GM21528 (cell line): Measurements from ENCODE around the gene ZBTB21.

Source experiments
- ATAC-seq: cut with Tn5 transposase; IDR thresholded peaks from one replicate; pipeline ENCODE4 v1.9.1; 2021; ENCODE audit warnings: mild to moderate bottlenecking, moderate library complexity; ENCODE audit not compliant: unreplicated experiment, low FRiP score

ZBTB21 gene

DNA sequence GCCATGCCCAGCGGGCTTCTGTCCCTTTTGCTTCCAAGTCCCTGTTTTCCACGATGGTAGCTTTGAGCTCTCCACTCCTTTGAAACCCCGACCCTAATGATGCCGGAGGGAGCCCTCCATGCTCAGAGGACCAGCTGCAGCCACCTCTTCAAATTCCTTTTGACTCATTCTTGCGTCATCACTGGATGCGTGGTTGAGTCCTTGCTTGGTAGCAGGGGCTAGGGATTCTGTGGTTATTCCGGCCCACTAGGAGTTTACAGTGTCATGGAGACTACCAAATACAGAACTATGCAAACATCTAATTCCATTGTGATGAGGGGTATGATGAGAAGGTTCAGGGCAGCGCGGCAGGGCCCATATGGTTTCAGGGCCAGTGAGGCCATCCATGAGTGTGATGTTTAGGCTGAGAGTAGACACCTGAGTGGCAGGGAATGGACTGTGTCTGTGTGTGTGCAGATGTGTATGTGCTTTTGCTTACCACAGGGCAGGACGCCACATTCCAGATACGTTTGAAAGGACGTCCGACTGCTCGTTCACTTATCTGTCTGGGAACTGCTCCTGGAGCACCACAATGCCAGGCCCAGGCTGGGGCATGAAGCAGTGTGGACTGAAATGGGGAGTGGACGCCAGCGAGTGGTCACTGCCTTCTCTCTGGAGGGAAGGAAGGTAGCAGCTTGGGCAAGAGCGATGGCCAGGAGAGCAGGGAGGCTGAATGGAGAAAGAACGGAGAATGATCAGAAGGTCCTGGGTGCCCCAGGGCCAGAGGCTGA, 30.4 kb upstream of the ZBTB21 start:
- ATAC-seq: no peak

DNA sequence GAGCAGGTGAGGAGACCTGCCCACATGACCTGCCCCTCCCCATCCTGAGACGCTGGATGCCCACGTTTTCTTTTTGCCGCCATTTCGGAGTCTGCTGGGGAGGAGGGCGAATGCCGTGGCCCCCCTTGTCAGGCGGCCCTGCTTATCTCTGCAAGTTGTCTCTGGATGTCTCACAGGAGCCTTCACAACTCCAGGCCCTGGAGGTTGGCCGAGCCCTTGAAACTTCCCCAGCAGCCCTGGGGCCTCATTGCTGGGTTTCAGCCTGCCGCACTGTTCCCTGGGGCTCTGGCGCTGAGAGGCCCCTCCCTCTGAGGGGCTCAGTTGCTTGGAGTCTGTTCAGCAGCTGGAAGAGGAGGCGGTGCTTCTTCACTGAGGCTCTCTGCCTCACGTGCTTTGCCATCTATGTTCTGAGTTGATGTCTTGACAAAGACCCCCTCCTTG, 29.8 kb upstream of the ZBTB21 start:
- no peak for ATAC-seq

DNA sequence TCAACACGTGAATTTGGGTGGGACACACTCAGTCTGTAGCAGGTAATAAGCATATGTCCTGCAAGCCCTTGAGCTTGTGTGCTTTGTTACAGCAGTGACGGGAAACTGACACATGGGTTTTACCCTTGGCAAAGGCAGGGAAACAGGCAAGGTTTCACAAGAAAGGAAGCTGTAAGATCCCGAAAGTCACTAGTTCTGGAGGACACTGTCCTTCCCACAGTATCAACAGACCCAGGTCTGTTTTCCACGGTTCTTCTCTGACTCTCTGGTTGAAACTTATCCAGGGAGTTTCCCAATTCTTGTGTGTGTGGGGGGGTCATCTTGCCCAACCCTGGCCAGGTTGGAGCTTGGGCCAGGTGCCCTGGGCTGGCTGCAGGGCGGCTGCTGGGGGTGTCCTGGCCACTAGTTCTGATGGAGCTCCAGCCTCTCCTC, 29.3 kb upstream of the ZBTB21 start:
- no peak for ATAC-seq

DNA sequence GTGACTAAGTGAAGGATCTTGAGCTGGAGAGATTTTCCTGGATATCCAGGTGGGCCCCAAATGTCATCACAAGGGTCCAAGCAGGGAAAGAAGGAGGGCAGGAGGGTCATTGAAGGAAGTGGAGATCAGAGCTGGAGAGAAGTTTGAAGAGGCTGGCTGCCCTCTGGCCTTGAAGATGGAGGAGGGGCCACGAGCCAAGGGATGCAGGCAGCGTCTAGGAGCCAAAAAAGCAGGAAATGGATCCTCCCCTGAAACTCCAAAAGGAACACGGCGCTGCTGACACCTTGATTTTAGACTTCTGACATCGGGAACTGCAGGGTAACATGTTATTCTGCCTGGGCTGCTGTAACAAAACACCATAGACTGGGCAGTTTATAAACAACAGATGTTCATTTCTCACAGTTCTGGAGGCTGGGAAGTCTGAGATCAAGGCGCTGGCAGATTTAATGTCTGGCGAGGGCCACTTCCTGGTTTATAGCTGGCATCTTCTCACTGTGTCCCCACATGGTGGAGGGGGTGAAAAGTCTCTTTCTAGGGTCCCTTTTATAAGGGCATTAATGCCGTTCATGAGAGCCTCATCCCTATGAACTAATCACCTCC, 28.8 kb upstream of the ZBTB21 start:
- ATAC-seq: no peak

DNA sequence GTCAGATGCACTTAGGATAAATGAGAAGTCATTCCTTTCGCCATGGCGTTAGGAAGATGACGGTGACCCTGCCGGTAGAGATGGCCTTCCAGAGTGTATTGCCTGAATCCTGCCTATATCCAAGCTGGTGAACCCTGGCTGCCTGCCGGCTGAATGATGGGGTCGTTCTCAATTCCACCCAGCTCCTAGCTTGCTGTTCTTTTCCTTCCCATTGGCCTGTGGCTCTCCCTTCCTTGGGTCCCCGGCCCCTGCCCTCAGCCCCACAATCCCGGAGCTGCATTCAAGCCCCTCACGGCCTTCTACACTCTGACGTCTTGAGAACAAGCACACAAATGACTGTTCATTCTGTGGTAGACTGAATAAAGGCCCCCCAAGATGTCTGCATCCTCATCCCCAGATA, 28.2 kb upstream of the ZBTB21 start:
- no peak for ATAC-seq

DNA sequence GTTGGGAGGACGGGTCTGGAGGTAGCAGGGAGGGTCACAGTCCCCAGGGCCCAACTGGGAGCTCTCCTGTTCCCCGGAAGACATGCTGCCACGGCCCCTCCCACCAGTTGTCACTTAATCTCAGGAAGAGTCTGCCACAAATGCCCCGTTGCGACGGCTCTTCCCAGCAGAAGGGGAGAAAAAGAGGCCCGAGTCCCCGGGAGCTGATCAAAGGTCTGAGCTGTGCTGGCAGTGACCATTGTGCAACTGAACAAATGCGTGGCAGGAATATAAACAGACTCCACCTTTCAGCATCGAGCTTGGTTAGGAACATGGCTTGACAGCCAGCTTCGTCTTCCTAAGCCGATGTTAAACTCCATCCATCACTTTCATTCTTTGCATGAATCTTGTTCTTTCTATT, 27.8 kb upstream of the ZBTB21 start:
- no peak for ATAC-seq

DNA sequence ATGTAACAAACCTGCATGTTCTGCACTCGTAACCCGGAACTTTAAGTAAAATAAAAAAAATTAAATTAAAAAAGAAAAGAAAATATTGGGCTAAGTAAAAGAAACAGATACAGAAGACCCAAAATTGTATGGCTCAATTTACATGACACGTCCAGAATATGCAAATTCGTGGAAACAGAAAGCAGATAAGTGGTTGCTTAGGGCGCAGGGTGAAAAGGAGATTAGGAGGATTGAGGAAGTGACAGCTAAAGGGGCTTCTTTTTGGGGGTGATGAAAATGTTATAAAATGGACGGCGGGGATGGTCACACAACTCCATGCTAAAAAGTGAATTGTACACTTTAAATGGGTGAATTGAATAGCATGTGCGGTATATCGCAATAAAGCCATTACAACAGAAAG, 27.4 kb upstream of the ZBTB21 start:
- ATAC-seq: no peak

DNA sequence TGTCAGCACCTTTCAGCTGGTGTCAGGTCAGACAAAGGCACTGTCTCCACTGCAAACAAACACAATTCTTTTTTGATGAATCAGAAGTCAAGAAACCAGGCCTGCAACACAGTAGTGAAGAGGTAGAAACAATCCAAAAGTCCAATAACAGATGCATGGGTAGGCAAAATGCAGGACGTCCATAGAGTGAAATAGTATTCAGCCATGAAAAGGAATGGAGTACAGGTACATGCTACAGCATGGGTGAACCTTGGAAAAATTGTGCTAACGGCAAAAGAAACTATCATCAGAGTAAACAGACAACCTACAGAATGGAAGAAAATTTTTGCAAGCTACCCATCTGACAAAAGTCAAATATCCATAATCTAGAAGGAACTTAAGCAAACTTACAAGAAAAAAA, 26.2 kb upstream of the ZBTB21 start:
- ATAC-seq: no peak

DNA sequence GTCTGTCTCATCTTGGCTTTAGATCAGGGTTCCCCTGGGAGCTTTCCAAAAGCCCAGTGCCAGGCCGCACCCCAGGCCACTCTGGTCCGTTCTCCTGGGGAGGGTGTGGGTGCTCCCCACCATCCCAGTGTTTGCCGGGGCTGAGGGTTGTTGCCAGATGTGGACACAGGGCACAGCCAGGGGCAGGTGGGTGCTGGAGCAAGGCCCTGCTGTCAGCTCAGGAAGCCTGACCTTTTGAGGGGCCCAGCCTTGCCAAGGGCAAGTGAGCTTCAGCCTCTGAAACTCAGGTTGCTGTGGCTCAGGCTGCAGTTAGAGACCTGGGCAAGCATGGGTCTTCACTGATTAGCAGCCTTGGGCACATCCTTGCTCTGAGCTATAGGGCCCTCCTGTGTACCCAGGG, 22.8 kb upstream of the ZBTB21 start:
- ATAC-seq: no peak

DNA sequence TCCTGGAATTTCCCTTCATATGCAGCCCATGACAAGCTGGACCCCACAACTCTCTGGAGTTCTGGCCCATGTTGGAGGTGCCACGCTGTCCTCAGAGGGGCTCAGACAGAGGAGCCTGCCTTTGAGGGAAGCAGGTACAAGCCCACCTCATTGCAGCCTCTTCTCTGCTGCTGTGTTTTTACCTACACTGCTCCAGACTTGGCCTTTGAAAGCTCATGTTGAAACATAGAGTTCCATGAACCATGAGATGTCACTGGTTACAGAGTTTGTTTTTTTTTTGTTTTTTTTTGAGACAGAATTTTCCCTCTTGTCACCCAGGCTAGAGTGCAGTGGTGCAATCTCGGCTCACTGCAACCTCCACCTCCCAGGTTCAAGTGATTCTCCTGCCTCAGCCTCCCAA, 22.1 kb upstream of the ZBTB21 start:
- no peak for ATAC-seq

DNA sequence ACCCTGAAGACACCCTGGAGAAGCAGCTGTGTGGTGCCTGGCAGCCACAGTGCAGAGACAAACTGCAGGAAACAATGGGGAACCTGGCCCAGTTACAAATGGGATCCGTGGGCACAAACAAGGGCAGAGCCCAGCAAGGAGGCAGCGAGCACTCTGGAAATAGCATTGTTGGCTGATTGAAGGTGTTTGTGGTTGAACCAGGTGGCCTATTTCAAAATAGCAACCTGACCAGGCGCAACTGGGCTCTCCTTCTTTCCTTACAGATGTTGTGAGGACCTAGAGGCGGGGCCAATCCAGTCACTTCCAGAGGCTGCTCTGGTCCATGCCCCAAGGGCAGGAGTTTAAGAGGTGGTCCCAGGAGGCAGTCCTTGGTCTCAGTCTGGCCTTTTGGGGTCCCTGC, 21.7 kb upstream of the ZBTB21 start:
- ATAC-seq: no peak

DNA sequence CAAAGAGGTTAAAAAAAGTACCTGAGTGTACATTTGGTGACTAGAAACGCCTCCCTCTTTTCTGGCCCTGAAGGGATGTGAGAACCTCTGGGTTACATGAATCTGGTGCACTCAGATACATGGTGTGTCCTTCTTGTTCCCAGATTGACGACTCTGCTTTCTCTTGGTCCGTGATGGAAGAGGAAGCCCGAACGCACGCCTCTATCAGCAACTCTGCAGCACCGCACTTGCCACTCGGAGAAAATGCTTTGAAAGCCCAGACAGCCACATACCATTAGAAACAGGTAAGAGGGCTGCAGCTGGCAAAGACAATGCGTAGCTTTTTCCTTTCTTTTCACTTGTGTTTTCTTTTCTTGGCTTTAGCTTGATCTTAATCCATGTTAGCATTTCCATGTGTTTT, 21.1 kb upstream of the ZBTB21 start:
- ATAC-seq: no peak

DNA sequence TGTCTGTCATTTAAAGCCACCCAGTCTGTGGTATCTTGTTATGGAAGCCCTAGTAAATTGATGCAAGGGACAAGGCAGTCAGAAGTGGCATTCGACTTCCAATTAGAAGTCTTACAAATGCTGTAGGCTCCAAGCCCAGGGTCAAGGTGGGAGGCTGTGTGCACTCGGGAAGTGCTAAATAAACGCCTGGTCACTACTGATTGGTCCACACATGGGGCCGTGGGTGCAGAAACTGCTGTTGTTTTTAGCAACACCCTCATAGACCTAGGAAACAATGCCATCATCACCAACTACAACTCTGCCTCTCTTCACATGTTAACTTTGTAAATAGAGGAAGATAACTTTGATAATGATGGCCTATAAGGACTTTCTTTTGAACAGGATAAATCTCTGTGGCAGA, 20.2 kb upstream of the ZBTB21 start:
- ATAC-seq: no peak

DNA sequence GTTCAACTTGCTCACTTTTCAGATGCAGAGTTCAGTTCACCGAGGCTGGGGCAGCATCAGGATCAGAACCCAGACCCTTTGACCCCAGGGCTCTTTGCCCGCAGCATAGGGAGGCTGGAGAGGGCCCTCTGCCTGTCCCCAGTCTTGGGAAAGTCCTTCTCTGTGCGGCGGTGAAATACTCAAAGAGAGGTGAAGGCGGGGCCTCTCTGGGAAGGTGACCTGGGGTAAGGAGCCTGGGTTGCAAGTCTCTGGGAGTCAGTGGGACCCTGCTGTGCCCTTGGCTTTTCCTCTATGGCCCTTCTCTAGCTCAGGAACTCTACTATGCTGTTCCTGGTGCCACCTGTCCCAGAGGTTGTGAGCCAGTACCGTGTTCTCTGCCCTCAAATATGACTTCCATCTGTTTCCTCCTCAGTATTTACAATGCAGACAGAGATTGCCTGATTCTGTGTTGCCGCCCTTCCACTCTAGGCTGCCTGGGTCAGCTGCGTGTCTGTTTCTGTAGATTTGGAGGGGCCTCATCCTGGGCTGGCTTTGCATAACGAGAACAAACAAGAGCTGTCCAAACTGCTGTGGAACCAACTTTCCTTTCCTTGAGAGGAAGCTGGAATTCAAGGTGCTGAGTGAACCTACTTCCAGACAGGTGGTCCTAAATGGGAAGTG, 18.7 kb upstream of the ZBTB21 start:
- ATAC-seq: no peak

DNA sequence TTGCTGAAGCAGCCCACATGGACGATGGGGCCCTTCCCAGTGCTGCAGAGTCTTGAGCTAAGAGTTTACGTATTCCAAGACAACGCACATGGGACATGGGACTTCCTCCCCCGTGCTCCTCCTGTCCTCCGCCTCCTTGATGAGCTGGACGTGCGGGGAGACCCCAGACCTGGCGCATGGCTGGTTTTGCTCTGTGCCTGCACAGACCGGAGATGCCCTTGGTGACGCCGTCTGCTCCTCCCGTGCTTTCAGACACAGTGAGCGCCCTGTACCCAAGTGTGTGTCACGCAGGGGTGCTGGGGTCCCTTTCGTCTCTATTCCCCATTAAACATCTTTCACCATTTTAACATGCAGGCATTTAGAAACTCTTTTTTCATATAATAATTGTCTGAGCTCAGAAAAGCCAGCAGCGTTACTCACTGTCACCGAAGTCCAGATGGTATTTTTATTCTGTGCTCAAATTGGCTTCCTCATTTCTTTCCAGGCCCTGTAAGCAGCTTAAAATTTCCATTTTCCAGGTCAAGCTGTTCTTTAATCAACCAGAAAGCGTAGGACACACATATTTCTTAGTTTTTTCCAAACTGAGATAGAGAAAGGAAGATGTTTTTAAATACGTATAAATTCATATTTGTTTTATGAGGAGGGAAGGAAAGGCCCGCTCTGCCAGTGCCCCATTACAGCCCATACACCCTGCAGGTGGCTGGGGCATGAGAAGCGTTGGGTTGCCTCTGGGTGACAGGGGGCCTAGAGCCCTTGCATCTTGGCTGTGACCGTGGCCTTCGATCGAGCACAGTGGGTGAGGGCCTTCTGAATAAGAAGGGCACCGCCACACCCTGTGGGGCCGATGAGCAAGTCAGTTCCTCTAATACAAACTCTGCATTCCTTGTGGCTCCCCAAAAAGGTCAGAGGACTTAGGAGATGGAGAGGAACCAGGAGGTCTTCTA, 17.9 kb upstream of the ZBTB21 start:
- no peak for ATAC-seq

DNA sequence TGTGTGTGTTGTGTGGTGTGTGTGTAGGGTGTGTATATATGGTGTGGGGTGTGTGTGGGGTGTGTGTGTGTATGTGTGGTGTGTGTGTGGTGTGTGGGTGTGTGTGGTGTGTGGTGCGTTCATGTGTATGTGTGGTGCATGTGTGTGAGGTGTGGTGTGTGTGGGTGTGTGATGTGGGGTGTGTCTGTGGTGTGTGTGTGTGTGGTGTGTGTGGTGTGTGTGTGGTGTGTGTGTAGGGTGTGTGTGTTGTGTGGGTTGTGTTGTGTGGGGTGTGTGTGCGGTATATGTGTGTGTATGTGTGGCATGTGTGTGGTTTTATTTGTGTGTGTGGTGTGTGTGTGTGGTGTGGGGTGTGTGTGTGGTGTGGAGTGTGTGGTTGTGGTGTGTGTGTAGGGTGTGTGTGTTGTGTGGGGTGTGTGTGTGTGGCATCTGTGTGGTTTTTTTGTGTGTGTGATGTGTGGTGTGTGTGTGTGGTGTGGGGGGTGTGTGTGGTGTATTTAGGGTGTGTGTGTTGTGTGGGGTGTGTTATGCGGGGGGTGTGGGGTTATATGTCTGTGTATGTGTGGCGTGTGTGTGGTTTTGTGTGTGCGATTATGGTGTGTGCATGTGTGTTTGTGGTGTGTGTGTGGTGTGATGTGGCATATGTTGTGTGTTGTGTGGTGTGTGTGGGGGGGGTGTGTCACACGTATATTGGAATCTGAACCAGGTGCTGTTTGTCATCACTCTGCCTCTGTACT, 17.1 kb upstream of the ZBTB21 start:
- no peak for ATAC-seq

DNA sequence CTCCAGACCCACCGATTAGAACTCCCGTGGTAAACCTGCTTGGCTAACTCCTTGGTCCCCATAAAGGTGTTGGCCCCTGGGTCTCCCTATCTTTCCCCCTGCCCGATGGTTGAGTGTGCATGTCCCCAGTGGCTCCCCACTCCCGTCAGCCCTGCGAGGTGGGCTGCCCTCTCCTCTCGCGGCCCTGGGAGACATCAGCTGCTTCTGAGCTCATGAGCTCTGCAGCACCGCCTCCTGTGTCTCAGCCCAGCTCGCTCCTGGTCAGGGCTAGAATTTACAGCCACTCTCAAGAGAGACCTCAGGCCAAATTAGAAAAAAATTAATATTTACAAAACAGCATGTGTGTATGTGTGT, 15.9 kb upstream of the ZBTB21 start:
- no peak for ATAC-seq

DNA sequence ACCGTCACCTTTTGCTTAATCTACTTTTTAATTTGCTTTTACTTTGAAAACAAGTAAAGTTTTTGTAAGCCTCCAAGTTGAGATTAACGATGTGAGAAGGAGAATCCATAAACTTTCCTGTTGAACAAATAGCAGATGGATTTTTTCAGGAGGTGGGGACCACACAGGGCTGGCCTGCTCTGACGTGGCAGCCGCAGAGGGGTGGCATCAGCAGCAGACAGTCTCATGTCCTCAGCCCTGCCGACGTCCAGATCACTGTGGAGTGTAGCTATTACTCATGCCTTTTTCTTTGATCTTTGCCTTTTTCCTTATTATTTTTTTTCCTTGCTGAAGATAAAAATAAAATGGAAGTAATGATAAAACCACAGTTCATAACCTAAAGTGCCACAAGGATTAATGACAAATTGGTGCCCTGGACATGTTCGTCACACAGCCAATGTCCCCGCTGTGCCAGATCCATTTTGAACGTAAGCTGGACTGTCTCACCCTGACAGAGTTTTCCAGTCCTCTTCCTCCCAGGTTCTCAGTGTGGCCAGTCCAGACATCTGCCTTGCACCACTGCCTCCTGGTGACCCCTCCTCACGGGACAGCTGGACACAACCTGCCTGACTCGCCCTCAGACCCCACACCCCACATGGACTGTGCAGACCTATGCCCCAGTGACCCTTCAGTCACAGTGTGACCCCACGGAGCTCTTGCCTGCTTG, 15.4 kb upstream of the ZBTB21 start:
- ATAC-seq: no peak

DNA sequence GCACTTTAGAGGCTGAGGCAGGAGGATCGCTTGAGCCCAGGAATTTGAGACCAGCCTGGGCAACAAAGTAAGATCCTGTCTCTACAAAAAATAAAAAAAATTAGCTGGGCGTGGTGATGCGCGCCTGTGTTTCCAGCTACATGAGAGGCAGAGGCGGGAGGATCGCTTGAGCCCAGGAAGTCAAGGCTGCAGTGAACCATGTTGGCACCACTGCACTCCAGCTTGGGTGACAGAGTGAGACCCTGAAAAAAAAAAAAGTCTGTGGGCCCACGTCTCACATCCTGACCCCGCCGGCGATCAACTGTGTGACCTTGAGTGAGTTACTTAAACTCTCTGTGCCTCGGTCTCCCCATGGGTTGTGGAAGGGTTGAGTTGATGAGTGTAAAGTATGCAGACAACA, 12.7 kb upstream of the ZBTB21 start:
- ATAC-seq: no peak

DNA sequence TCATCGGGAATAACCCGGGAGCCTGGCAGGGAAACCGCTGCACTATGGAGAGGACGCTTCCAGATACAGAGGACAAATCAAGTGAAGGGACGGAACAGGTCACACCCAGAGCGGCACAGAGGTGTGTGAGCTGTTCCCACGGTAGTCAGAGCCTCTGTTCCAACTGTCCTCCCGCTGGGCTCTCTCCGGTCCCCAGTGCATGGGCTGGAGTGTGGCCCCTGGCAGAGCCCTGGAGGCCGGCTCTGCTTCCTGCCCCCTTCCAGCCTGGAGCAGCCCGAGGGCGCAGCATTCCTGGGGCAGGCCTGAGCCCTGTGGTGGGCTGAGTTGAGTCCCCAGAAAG, 11.9 kb upstream of the ZBTB21 start:
- no peak for ATAC-seq
